Thyroid gland (tissue), 4 donors: ENCODE results near the gene ACACB. TPM values are rescaled to one million over a fixed set of nuclear protein-coding genes. Genes with fewer than 3 reads are reported as not detected.
"Not testable (repeated sequence)": the region's sequence is repeated elsewhere in the genome, so short reads cannot be mapped to it uniquely, and the experiment has no call there.

ENCODE experiments used
- DNase-seq, 2 donors: peaks; one replicate each; pipeline ENCODE4 v3.0.0-alpha.2; 2019
- H3K27ac ChIP-seq, 3 donors: fragments of 200-600 bp; sonication (generic); 1 replicate in 2 of 3; 2 replicates in 1 of 3; pipeline ENCODE4 v1.5.1; 2016 to 2019; ENCODE audit warnings: mild to moderate bottlenecking in 1 of 3, moderate library complexity in 1 of 3
- H3K27me3 ChIP-seq: fragments of 200-600 bp; sonication (generic); one replicate; pipeline ENCODE4 v1.5.1; 2019
- H3K36me3 ChIP-seq, 2 donors: fragments of 200-600 bp; sonication (generic); one replicate each; pipeline ENCODE4 v1.5.1; 2016 to 2019
- H3K4me1 ChIP-seq, 2 donors: fragments of 200-600 bp; sonication (generic); one replicate each; pipeline ENCODE4 v1.5.1; 2017 to 2019
- H3K4me3 ChIP-seq, 3 donors: fragments of 200-600 bp; sonication (generic); replicated peaks in 1 of 3; 1 replicate in 2 of 3; 2 replicates in 1 of 3; pipeline ENCODE4 v1.5.1; 2016; ENCODE audit warnings: mild to moderate bottlenecking in 1 of 3
- H3K9me3 ChIP-seq: fragments of 200-600 bp; sonication (generic); one replicate; pipeline ENCODE4 v1.5.1; 2017
- POLR2A ChIP-seq, 2 donors: fragments of 450-650 bp; IDR thresholded peaks; one replicate each; pipeline ENCODE4 v1.6.1; 2017; ENCODE audit warnings: antibody characterized with exemption in 2 of 2, mild to moderate bottlenecking in 2 of 2, moderate library complexity in 1 of 2
- WGBS, 2 donors: methylation state at CpG; one replicate each; pipeline ENCODE4 v1.1.5; 2017; 5-methylcytosine and 5-hydroxymethylcytosine counted together
- intact Hi-C: fragments of 100-400 bp; cut with DNase I; formaldehyde crosslinking; loops from one replicate; pipeline ENCODE4 v1.15.1; 2023
- total RNA-seq, 4 donors: library from RNA; depleted of rRNA; stranded (reverse); fragments of >200 nt; gene quantifications; one replicate each; pipeline ENCODE4 v1.2.3, GENCODE V29; 2016
- TF ChIP-seq, protein P1 (sequence below), 6 experiments: fragments of 200-600 bp in 3 of 6; fragments of 450-650 bp in 3 of 6; sonication (generic) in 3 of 6; IDR thresholded peaks; one replicate each; pipeline ENCODE4 v1.5.1; 2016 to 2019; ENCODE audit warnings: antibody characterized with exemption in 6 of 6, mild to moderate bottlenecking in 2 of 6, inconsistent platforms in 1 of 6, moderate library complexity in 1 of 6

ACACB gene
- total RNA-seq, 4 donors from 2014 or later: 115 to 178 (median 140) TPM

DNA sequence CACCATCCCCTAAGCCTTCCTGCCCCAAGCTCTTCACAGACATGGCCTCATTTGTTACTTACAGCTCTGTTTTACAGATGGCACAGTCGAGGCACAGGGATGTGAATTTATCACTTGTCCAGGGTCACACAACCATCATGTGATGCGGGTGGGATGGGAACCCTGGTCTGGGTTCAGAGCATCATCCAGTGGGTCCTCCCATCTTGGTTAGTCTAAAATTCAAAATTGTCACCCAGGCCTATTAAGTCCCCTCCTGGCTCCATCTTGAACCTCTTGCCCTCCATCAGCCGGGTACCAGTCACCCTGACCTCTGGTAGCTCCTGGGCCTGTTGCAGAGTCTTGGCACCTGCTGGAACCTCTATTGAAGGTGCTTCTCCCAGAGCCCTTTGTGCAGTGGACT is 52.9 kb downstream of the ACACB start:
- Histone ChIP-seq H3K4me3 (no peak overlapping the region), H3K9me3 (no peaks in the 10 kb centered on the region), H3K27ac (no peak overlapping the region), H3K27me3 (no peaks in the 10 kb centered on the region), H3K36me3 (peaks cover 59 to 66% of the 10 kb centered on the region in 2 donors), H3K4me1 (no peaks in the 10 kb centered on the region)
- DNase-seq: no peak
- WGBS, 2 donors: 94 to 95% methylated on average over 3 of the region's 3 CpGs
- no peak for TF ChIP-seq POLR2A (IDR thresholded peaks at IDR 0.05)
- TF ChIP-seq, protein P1, sequence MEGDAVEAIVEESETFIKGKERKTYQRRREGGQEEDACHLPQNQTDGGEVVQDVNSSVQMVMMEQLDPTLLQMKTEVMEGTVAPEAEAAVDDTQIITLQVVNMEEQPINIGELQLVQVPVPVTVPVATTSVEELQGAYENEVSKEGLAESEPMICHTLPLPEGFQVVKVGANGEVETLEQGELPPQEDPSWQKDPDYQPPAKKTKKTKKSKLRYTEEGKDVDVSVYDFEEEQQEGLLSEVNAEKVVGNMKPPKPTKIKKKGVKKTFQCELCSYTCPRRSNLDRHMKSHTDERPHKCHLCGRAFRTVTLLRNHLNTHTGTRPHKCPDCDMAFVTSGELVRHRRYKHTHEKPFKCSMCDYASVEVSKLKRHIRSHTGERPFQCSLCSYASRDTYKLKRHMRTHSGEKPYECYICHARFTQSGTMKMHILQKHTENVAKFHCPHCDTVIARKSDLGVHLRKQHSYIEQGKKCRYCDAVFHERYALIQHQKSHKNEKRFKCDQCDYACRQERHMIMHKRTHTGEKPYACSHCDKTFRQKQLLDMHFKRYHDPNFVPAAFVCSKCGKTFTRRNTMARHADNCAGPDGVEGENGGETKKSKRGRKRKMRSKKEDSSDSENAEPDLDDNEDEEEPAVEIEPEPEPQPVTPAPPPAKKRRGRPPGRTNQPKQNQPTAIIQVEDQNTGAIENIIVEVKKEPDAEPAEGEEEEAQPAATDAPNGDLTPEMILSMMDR (IDR thresholded peaks at IDR 0.05): no peak
- intact Hi-C loops: no loop called here

- DNase-seq: no peak
- intact Hi-C loops: no loop called here
- TF ChIP-seq, protein P1 (IDR thresholded peaks at IDR 0.05): no peak
- TF ChIP-seq POLR2A (IDR thresholded peaks at IDR 0.05): no peak
- Histone ChIP-seq H3K27me3 (no peaks in the 10 kb centered on the region), H3K4me3 (no peak overlapping the region), H3K9me3 (no peaks in the 10 kb centered on the region), H3K4me1 (no peaks in the 10 kb centered on the region), H3K27ac (no peak overlapping the region), H3K36me3 (peaks cover 63 to 70% of the 10 kb centered on the region in 2 donors)
- 88 to 96% methylated on average over 5 to 6 of the region's 6 CpGs for WGBS, 2 donors
These were observed 53.3 kb downstream of the ACACB start for GRCh38 chr12:109169686-109170085.

GRCh38 chr12:109170324-109170723 is 53.9 kb downstream of the ACACB start:
- no peaks in the 10 kb centered on the region for H3K27me3 ChIP-seq
- no peaks in the 10 kb centered on the region for H3K9me3 ChIP-seq
- TF ChIP-seq POLR2A (IDR thresholded peaks at IDR 0.05): no peak
- TF ChIP-seq, protein P1 (IDR thresholded peaks at IDR 0.05): no peak
- peaks cover 64 to 75% of the 10 kb centered on the region in 2 donors for H3K36me3 ChIP-seq
- no peak overlapping the region for H3K27ac ChIP-seq
- intact Hi-C loops: no loop called here
- H3K4me1 ChIP-seq: no peaks in the 10 kb centered on the region
- H3K4me3 ChIP-seq: no peak overlapping the region
- 81 to 83% methylated on average over 7 of the region's 7 CpGs for WGBS, 2 donors
- DNase-seq: no peak

GRCh38 chr12:109172787-109173186 is 56.4 kb downstream of the ACACB start:
- H3K36me3 ChIP-seq: peaks cover 64 to 84% of the 10 kb centered on the region in 2 donors
- H3K4me1 ChIP-seq, H3K4me3 ChIP-seq, H3K9me3 ChIP-seq, H3K27ac ChIP-seq, intact Hi-C loops, DNase-seq, H3K27me3 ChIP-seq: not testable (repeated sequence)
- 96 to 97% methylated on average over 6 of the region's 6 CpGs for WGBS, 2 donors

DNA sequence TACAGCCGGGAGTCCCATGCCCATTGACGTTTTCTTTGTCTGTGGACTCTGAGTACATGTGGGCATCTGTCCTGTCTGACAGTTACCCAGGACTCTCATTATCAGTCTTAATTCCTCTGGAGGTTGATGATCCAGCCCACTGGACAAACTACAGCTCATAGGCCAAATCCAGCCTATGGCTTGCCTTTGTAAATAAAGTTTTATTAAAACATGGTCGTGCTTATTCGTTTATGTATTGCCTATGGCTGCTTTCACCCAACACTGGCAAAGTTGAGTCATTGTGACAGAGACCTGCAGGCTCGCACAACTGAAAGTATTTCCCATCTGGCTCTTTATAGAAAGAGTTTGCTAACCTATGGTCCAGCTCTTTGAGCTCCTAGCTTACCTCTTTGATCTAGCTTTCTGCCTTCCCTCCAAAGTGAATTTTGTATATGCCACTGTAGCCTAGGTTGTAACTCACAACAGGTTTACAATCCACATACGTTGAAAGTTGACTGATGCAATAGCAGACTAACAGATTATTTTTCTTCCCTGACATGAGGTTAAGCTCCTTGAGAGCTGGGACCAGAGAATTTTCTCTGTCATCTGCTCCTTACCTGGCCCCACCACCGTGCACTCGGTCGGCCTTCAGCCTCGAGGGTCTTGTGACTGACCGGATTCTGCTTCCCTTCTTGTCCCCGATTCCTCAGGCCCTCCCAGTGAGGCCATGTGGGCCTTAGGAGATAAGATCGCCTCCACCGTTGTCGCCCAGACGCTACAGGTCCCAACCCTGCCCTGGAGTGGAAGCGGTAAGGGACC is 57.3 kb downstream of the ACACB start:
- Histone ChIP-seq H3K27ac (no peak overlapping the region), H3K4me1 (no peaks in the 10 kb centered on the region), H3K27me3 (no peaks in the 10 kb centered on the region), H3K4me3 (no peak overlapping the region), H3K9me3 (no peaks in the 10 kb centered on the region), H3K36me3 (peaks cover 55 to 84% of the 10 kb centered on the region in 2 donors)
- no peak for DNase-seq
- 97 to 98% methylated on average over 17 of the region's 17 CpGs for WGBS, 2 donors
- intact Hi-C loops: no loop called here
- TF ChIP-seq, protein P1 (IDR thresholded peaks at IDR 0.05): no peak
- TF ChIP-seq POLR2A (IDR thresholded peaks at IDR 0.05): no peak
